ENCODE data around the gene GPR157. TPM values are rescaled to one million over a fixed set of nuclear protein-coding genes. Genes with fewer than 3 reads are reported as not detected.

GPR157 gene
- total RNA-seq, 1 experiment from 2014 or later, result 7.9 TPM

DNA sequence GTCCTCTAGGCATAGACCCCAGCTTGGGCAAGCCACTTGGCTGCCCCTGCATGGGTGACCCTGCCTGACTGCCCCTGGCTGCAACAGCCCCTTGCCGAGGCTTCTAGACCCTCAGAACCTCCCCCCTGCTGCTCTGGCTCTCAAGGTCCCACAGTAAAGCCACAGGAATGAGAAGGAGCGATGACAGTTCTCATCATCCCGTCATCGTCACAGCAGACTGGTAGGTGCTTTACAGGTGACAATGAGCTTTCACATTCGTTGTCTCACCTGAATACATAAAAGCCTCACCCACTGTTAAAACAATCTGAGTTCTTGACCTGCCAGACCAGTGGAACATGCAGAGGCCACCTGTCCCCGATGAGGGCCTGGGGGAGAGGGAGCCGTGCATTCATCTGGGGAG is 36.0 kb upstream of the GPR157 start:
- no peak for TF ChIP-seq CTCF (conservative IDR thresholded peaks at IDR 0.05; ENCODE audit: low read depth, low read length)
- Histone ChIP-seq H3K9me2 (replicated peaks; ENCODE audit: low read length) (no peaks in the 10 kb centered on the region), H2AFZ (ENCODE audit: low read length) (no peak overlapping the region), H3K4me2 (ENCODE audit: low read length) (peak overlapping the region; percentile 76), H3K9me3 (ENCODE audit: low read length) (no peaks in the 10 kb centered on the region), H3K9ac (ENCODE audit: low read length) (peak overlapping the region; percentile 72), H3K79me2 (ENCODE audit: low read length) (peaks cover 13% of the 10 kb centered on the region), H3K4me3 (ENCODE audit: low read length) (no peak overlapping the region), H3F3A (ENCODE audit: low read length, unreplicated experiment) (no peaks in the 10 kb centered on the region), H3K27ac (ENCODE audit: low read length) (peak overlapping the region; percentile 95), H3K27me3 (ENCODE audit: low read length) (no peaks in the 10 kb centered on the region), H3K4me1 (ENCODE audit: insufficient read depth, low read length) (peaks cover 56% of the 10 kb centered on the region), H3K36me3 (ENCODE audit: low read depth, low read length) (no peaks in the 10 kb centered on the region), H4K20me1 (ENCODE audit: low read length) (no peaks in the 10 kb centered on the region)
- intact Hi-C loops (cut with micrococcal nuclease), result loop anchor here (2.0 kb wide), 1 partner anchor 16 kb away; no protein-coding TSS in a partner anchor
- ChIA-PET CTCF (interaction anchor here (0.5 to 0.6 kb wide), 3 partner anchors 14 to 353 kb away, joined by 3 to 6 read pairs (median 4); no protein-coding TSS in a partner anchor), POLR2A (ENCODE audit: unreplicated experiment) (no interaction called here)
- no TSS peak for BruUV-seq (replicated peaks)
- no peak for ATAC-seq
- DNase-seq, result peak; percentile 51

DNA sequence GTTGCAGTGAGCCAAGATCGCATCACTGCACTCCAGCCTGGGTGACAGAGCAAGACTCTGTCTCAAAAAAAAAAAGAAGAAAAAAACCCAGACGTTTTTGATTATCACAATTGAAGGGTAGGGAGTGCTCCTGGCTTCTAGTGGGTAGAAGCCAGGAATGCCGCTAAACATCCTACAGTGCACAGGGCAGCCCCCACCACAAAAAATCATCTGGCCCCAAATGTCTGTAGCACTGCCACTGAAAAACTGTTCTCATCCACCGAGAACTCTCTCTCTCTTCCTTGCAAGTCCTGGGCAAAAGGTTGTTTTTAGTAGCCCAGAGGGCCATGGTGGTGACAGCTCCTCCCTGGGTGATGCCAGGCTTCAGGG is 35.6 kb upstream of the GPR157 start:
- peaks cover 56% of the 10 kb centered on the region for H3K4me1 ChIP-seq (ENCODE audit: insufficient read depth, low read length)
- no peak for DNase-seq
- H4K20me1 ChIP-seq (ENCODE audit: low read length), result no peaks in the 10 kb centered on the region
- no peaks in the 10 kb centered on the region for H3K9me2 ChIP-seq (replicated peaks; ENCODE audit: low read length)
- peak overlapping the region; percentile 76 for H3K4me2 ChIP-seq (ENCODE audit: low read length)
- H3K4me3 ChIP-seq (ENCODE audit: low read length), result no peak overlapping the region
- ChIA-PET CTCF (interaction anchor here (0.5 kb wide), 1 partner anchor 15 kb away, joined by 4 read pairs; no protein-coding TSS in a partner anchor), POLR2A (ENCODE audit: unreplicated experiment) (no interaction called here)
- ATAC-seq, result no peak
- peaks cover 13% of the 10 kb centered on the region for H3K79me2 ChIP-seq (ENCODE audit: low read length)
- peak overlapping the region; percentile 95 for H3K27ac ChIP-seq (ENCODE audit: low read length)
- no peaks in the 10 kb centered on the region for H3F3A ChIP-seq (ENCODE audit: low read length, unreplicated experiment)
- H3K9me3 ChIP-seq (ENCODE audit: low read length), result no peaks in the 10 kb centered on the region
- H3K36me3 ChIP-seq (ENCODE audit: low read depth, low read length), result no peaks in the 10 kb centered on the region
- peak overlapping the region; percentile 72 for H3K9ac ChIP-seq (ENCODE audit: low read length)
- no peaks in the 10 kb centered on the region for H3K27me3 ChIP-seq (ENCODE audit: low read length)
- intact Hi-C loops (cut with micrococcal nuclease), result loop anchor here (2.0 kb wide), 1 partner anchor 16 kb away; no protein-coding TSS in a partner anchor
- no peak for TF ChIP-seq CTCF (conservative IDR thresholded peaks at IDR 0.05; ENCODE audit: low read depth, low read length)
- TF ChIP-seq EZH2phosphoT487 (IDR thresholded peaks at IDR 0.05; ENCODE audit: borderline replicate concordance, low read length), result no peak
- no peak for TF ChIP-seq EZH2 (IDR thresholded peaks at IDR 0.05; ENCODE audit: low read length, unreplicated experiment)
- BruUV-seq (replicated peaks), result no TSS peak
- no peak overlapping the region for H2AFZ ChIP-seq (ENCODE audit: low read length)

DNA sequence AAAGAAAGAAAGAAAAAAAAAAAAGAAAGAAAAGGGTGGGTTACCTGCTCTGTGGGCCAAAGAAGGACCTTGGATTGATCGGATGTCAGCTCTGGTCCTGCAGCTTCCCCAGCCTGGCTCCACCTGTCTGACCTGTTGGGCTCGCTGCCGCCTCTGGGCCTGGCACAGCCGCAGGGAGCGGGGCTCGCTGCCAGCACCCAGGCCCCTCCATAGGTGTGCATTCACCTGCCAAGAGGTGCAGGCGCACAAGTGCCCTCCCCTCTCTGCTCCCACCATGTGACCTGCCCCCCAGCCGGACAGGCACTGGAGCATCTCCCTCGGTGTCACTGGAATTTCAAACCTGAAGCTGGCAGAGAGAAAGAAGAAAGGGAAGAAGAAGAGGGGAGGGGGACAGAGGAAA is 33.1 kb upstream of the GPR157 start:
- POLR2A ChIA-PET (ENCODE audit: unreplicated experiment), result no interaction called here
- Histone ChIP-seq H3K9me3 (ENCODE audit: low read length) (no peaks in the 10 kb centered on the region), H3K9ac (ENCODE audit: low read length) (peak overlapping the region; percentile 72), H3K9me2 (replicated peaks; ENCODE audit: low read length) (no peaks in the 10 kb centered on the region), H3K4me3 (ENCODE audit: low read length) (peak overlapping the region; percentile 37; the same call in 1 of the 2 replicates), H2AFZ (ENCODE audit: low read length) (no peak overlapping the region), H3K4me2 (ENCODE audit: low read length) (peak overlapping the region; percentile 76), H4K20me1 (ENCODE audit: low read length) (no peaks in the 10 kb centered on the region), H3F3A (ENCODE audit: low read length, unreplicated experiment) (no peaks in the 10 kb centered on the region), H3K4me1 (ENCODE audit: insufficient read depth, low read length) (peaks cover 56% of the 10 kb centered on the region), H3K36me3 (ENCODE audit: low read depth, low read length) (no peaks in the 10 kb centered on the region), H3K27ac (ENCODE audit: low read length) (peak overlapping the region; percentile 95), H3K79me2 (ENCODE audit: low read length) (peaks cover 13% of the 10 kb centered on the region), H3K27me3 (ENCODE audit: low read length) (no peaks in the 10 kb centered on the region)
- TF ChIP-seq EZH2 (IDR thresholded peaks at IDR 0.05; ENCODE audit: low read length, unreplicated experiment) (no peak), CTCF (conservative IDR thresholded peaks at IDR 0.05; ENCODE audit: low read depth, low read length) (no peak), EZH2phosphoT487 (IDR thresholded peaks at IDR 0.05; ENCODE audit: borderline replicate concordance, low read length) (no peak)
- CTCF ChIA-PET, result interaction anchor here (0.6 kb wide), 1 partner anchor 18 kb away, joined by 3 read pairs; no protein-coding TSS in a partner anchor
- DNase-seq (peak; percentile 58), ATAC-seq (no peak)
- BruUV-seq (replicated peaks), result no TSS peak
- intact Hi-C loops (cut with micrococcal nuclease), result no loop called here
